ENCODE measurements around the gene RNASET2. TPM values are rescaled to one million over a fixed set of nuclear protein-coding genes. Genes with fewer than 3 reads are reported as not detected.
A peak's percentile ranks its signal among the peaks of the same experiment; 100 is the strongest.

Gene RNASET2
- total and polyA plus RNA-seq, 10 of the 15 experiments (the other 5 are each of a cell fraction or from before 2014, with no cell fraction given) = 5.5 to 225 (median 50.2) TPM

DNA sequence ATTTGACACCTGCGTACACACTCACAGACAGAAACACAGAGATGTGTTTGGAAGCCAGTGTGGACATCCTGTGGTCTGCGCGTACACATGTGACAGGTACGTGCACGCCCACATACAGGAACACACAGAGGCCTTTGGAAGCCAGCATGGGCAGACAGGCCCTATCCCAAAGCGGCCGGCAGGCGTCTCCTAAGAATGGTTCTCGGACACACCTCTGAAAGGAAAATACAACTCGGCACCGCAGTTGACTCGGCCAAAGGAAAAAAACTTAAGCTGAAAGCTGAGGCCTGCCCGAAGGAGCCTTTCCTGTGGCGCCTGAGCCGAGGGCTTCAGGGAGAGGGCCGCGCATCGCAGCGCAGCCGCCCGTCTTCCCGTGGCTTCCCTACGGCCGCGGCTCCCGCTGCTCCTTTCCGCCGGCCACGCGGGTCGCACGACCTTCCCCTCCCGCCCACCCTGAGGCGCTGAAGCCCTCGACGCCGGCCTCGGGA, 41.5 kb upstream of the RNASET2 start (continued):
- TF ChIP-seq CREB1 (IDR thresholded peaks at IDR 0.05; ENCODE audit: low read depth) (0 out of 2 replicates have a peak, but pooled peaks have one; percentile 9), STAT1 (conservative IDR thresholded peaks at IDR 0.05) (no peak), MYB (IDR thresholded peaks at IDR 0.05; ENCODE audit: borderline replicate concordance, low read depth, low read length) (no peak), ZSCAN29 (IDR thresholded peaks at IDR 0.05) (no peak), BRCA1 (IDR thresholded peaks at IDR 0.05; ENCODE audit: low read depth, low read length) (no peak), IKZF1 (conservative IDR thresholded peaks at IDR 0.05) (peak; percentile 33; the same call in 1 of the 2 replicates), FOS (IDR thresholded peaks at IDR 0.05; ENCODE audit: borderline replicate concordance, extremely low read depth, insufficient read length) (no peak), POLR2A (IDR thresholded peaks at IDR 0.05; ENCODE audit: low read depth, low read length) (no peak), IRF4 (IDR thresholded peaks at IDR 0.05; ENCODE audit: low read depth, low read length) (no peak), EP300 (IDR thresholded peaks at IDR 0.05; ENCODE audit: borderline replicate concordance in 1 of 2, control insufficient read depth in 1 of 2, low read depth in 2 of 2, low read length in 2 of 2) (no peak), EGR1 (IDR thresholded peaks at IDR 0.05; ENCODE audit: borderline replicate concordance in 1 of 2, low read depth in 2 of 2, low read length in 2 of 2) (peak in 1 of 2 experiments; percentile 50; a peak in 1 of 3 replicates), SIN3A (IDR thresholded peaks at IDR 0.05; ENCODE audit: low read depth, low read length) (no peak), TCF7 (IDR thresholded peaks at IDR 0.05; ENCODE audit: borderline replicate concordance) (no peak), NFYB (IDR thresholded peaks at IDR 0.05; ENCODE audit: insufficient read depth, low read depth, low read length) (no peak), YY1 (IDR thresholded peaks at IDR 0.05; ENCODE audit: low read depth, low read length) (0 out of 2 replicates have a peak, but pooled peaks have one; percentile 6), BHLHE40 (IDR thresholded peaks at IDR 0.05; ENCODE audit: borderline replicate concordance in 1 of 2, low read depth in 2 of 2, low read length in 1 of 2) (peak in 1 of 2 experiments; percentile 53; a peak in 3 of 4 replicates), FOXM1 (IDR thresholded peaks at IDR 0.05; ENCODE audit: low read depth, low read length) (no peak), BACH1 (IDR thresholded peaks at IDR 0.05; ENCODE audit: borderline replicate concordance) (no peak), HCFC1 (IDR thresholded peaks at IDR 0.05; ENCODE audit: low read length) (no peak), SUPT20H (IDR thresholded peaks at IDR 0.05; ENCODE audit: borderline replicate concordance, control insufficient read depth, low read depth, low read length) (no peak), ETV6 (conservative IDR thresholded peaks at IDR 0.05 in 1 of 2, IDR thresholded peaks at IDR 0.05 in 1 of 2; ENCODE audit: borderline replicate concordance in 1 of 2, low read depth in 1 of 2) (no peak), RCOR1 (conservative IDR thresholded peaks at IDR 0.05; ENCODE audit: low read depth, low read length) (no peak)
- TF ChIP-seq, protein P1, sequence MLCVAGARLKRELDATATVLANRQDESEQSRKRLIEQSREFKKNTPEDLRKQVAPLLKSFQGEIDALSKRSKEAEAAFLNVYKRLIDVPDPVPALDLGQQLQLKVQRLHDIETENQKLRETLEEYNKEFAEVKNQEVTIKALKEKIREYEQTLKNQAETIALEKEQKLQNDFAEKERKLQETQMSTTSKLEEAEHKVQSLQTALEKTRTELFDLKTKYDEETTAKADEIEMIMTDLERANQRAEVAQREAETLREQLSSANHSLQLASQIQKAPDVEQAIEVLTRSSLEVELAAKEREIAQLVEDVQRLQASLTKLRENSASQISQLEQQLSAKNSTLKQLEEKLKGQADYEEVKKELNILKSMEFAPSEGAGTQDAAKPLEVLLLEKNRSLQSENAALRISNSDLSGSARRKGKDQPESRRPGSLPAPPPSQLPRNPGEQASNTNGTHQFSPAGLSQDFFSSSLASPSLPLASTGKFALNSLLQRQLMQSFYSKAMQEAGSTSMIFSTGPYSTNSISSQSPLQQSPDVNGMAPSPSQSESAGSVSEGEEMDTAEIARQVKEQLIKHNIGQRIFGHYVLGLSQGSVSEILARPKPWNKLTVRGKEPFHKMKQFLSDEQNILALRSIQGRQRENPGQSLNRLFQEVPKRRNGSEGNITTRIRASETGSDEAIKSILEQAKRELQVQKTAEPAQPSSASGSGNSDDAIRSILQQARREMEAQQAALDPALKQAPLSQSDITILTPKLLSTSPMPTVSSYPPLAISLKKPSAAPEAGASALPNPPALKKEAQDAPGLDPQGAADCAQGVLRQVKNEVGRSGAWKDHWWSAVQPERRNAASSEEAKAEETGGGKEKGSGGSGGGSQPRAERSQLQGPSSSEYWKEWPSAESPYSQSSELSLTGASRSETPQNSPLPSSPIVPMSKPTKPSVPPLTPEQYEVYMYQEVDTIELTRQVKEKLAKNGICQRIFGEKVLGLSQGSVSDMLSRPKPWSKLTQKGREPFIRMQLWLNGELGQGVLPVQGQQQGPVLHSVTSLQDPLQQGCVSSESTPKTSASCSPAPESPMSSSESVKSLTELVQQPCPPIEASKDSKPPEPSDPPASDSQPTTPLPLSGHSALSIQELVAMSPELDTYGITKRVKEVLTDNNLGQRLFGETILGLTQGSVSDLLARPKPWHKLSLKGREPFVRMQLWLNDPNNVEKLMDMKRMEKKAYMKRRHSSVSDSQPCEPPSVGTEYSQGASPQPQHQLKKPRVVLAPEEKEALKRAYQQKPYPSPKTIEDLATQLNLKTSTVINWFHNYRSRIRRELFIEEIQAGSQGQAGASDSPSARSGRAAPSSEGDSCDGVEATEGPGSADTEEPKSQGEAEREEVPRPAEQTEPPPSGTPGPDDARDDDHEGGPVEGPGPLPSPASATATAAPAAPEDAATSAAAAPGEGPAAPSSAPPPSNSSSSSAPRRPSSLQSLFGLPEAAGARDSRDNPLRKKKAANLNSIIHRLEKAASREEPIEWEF (IDR thresholded peaks at IDR 0.05; ENCODE audit: insufficient replicate concordance, low read depth, low read length) = no peak
- TF ChIP-seq, protein P2, sequence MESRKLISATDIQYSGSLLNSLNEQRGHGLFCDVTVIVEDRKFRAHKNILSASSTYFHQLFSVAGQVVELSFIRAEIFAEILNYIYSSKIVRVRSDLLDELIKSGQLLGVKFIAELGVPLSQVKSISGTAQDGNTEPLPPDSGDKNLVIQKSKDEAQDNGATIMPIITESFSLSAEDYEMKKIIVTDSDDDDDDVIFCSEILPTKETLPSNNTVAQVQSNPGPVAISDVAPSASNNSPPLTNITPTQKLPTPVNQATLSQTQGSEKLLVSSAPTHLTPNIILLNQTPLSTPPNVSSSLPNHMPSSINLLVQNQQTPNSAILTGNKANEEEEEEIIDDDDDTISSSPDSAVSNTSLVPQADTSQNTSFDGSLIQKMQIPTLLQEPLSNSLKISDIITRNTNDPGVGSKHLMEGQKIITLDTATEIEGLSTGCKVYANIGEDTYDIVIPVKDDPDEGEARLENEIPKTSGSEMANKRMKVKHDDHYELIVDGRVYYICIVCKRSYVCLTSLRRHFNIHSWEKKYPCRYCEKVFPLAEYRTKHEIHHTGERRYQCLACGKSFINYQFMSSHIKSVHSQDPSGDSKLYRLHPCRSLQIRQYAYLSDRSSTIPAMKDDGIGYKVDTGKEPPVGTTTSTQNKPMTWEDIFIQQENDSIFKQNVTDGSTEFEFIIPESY (IDR thresholded peaks at IDR 0.05) = no peak
- TF ChIP-seq, protein P3, sequence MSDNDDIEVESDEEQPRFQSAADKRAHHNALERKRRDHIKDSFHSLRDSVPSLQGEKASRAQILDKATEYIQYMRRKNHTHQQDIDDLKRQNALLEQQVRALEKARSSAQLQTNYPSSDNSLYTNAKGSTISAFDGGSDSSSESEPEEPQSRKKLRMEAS (IDR thresholded peaks at IDR 0.05; ENCODE audit: low read depth, low read length) = no peak

Measured in GM12878 (cell line).